Measurements from ENCODE around the gene MORN1.

DNA sequence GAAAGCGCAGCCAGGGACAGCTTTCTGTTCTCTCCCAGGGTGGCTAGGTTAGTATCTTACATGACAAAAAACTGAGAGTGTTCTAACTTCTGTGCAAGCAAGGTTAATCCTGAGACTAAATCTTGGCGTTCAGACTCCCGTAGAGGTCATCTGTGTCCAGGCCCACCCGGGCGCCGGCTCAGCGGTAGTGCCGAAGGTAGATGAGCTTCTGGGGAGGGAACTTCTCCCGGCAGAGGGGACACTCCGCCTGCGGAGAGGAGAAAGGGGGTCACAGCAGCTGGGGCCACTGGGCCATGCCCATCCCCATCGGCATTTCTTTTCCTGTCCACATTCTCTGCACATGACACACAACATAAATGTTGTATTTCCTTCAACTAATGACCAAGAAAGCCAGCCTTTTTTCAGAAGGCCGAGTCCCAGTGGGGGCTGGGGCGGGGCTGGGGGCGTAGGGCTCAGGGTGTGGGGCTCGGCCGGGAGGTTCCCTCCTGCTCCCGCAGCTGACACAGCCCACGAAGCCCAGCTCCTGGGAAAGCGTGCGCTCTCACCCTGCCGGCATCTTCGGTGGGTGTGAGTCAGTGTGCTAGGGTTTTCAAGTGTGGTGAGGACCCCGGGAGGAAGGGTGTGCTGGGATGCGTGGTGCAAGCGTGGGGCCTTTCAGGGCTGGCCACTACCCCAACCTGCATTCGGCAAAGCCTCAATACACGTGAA is 14.4 kb upstream of the MORN1 start:
- TF ChIP-seq TCF12 (IDR thresholded peaks at IDR 0.05; ENCODE audit: low read depth) (no peak), TAF1 (IDR thresholded peaks at IDR 0.05; ENCODE audit: low read depth) (no peak), EP300 (IDR thresholded peaks at IDR 0.05; ENCODE audit: borderline replicate concordance) (no peak), NFIC (IDR thresholded peaks at IDR 0.05) (no peak), CEBPB (IDR thresholded peaks at IDR 0.05) (no peak), TEAD4 (IDR thresholded peaks at IDR 0.05) (no peak), YY1 (IDR thresholded peaks at IDR 0.05; ENCODE audit: low read depth) (no peak)
- TF ChIP-seq, protein P1, sequence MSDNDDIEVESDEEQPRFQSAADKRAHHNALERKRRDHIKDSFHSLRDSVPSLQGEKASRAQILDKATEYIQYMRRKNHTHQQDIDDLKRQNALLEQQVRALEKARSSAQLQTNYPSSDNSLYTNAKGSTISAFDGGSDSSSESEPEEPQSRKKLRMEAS (IDR thresholded peaks at IDR 0.05) = no peak
- TF ChIP-seq, protein P2, sequence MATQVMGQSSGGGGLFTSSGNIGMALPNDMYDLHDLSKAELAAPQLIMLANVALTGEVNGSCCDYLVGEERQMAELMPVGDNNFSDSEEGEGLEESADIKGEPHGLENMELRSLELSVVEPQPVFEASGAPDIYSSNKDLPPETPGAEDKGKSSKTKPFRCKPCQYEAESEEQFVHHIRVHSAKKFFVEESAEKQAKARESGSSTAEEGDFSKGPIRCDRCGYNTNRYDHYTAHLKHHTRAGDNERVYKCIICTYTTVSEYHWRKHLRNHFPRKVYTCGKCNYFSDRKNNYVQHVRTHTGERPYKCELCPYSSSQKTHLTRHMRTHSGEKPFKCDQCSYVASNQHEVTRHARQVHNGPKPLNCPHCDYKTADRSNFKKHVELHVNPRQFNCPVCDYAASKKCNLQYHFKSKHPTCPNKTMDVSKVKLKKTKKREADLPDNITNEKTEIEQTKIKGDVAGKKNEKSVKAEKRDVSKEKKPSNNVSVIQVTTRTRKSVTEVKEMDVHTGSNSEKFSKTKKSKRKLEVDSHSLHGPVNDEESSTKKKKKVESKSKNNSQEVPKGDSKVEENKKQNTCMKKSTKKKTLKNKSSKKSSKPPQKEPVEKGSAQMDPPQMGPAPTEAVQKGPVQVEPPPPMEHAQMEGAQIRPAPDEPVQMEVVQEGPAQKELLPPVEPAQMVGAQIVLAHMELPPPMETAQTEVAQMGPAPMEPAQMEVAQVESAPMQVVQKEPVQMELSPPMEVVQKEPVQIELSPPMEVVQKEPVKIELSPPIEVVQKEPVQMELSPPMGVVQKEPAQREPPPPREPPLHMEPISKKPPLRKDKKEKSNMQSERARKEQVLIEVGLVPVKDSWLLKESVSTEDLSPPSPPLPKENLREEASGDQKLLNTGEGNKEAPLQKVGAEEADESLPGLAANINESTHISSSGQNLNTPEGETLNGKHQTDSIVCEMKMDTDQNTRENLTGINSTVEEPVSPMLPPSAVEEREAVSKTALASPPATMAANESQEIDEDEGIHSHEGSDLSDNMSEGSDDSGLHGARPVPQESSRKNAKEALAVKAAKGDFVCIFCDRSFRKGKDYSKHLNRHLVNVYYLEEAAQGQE (IDR thresholded peaks at IDR 0.05; ENCODE audit: low read depth) = no peak
